SU-DHL-6 (cell line): ENCODE measurements around the gene TMEM120A.

ENCODE experiments used
- CTCF ChIP-seq: fragments of 200-600 bp; sonication (generic); IDR thresholded peaks from one replicate; pipeline ENCODE4 v1.5.1; 2017; ENCODE audit warnings: antibody characterized with exemption, mild to moderate bottlenecking, low read length, moderate library complexity; ENCODE audit not compliant: insufficient read depth, poor library complexity, severe bottlenecking
- EZH2phosphoT487 ChIP-seq: fragments of 200-600 bp; sonication (generic), shearing (Covaris generic); conservative IDR thresholded peaks from 2 replicates; pipeline ENCODE4 v1.6.1; 2018; ENCODE audit warnings: mild to moderate bottlenecking, antibody characterized with exemption, low read length, moderate library complexity, mixed read lengths

- TF ChIP-seq CTCF (no peak), EZH2phosphoT487 (no peak)
These were observed 31.6 kb downstream of the TMEM120A start for GRCh38 chr7:75962607-75963380.
